Erythroblast (primary cell): ENCODE results near the gene HELZ.

Experiments
- GATA1 ChIP-seq: IDR thresholded peaks from 2 replicates; pipeline ENCODE4 v1.6.1; 2011; ENCODE audit warnings: low read depth, mild to moderate bottlenecking, control low read depth, low read length, moderate library complexity
- POLR2A ChIP-seq: IDR thresholded peaks from 2 replicates; pipeline ENCODE4 v1.6.1; 2011; ENCODE audit warnings: mild to moderate bottlenecking, low read length

DNA sequence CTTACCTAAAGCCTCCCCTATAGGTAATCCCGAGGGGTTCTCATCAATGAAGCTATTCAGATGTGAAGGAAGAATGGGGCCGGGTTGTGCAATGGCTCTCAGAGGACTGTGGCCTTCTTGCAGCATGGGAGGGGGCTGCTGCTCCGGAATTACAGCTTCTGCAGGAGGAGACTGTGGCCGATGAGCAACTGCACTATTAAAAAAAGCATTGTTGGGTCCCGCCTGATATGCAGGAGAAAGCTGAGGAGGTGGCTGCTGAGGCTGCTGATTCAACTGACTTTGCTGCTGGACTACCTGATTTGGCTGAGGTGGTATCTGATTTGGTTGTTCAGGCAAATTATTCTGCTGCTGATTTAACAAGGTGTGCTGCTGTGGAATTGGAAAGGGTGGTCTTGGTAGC, 135.9 kb downstream of the HELZ start:
- TF ChIP-seq POLR2A (no peak), GATA1 (no peak)
